NCI-H1048 (cell line): ENCODE data around the gene RFX1.
"Not testable (repeated sequence)": the region's sequence is repeated elsewhere in the genome, so short reads cannot be mapped to it uniquely, and the experiment has no call there.

Experiments
- DNase-seq: peaks from one replicate; lab custom pipeline; 2025; lab: John Stamatoyannopoulos, UW

RFX1 gene

GRCh38 chr19:13934785-13935109 is 71.4 kb downstream of the RFX1 start:
- DNase-seq = no peak

GRCh38 chr19:13932911-13933393 is 73.2 kb downstream of the RFX1 start:
- no peak for DNase-seq

GRCh38 chr19:13932149-13932637 is 73.9 kb downstream of the RFX1 start:
- no peak for DNase-seq

GRCh38 chr19:13931391-13932148 is 74.5 kb downstream of the RFX1 start:
- DNase-seq = no peak

DNA sequence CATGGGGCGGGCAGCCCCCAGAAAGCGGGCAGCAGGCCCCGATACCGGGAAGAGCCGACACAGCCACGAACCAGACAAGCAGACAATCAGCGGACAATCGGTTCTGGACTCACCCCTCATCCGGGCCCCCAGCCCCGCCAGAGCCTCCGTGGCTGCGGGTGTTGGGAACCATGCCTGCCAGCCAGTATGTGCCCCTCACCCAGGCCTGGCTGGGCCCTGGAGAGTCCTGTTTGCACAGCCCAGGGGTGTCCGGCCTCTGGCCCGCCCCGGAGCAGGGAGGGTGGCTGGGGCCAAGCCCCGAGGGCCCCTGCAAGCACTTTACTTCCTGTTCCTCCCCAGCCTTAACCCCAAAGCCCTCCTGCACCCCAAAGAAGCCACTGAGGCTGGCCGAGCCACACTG is 75.7 kb downstream of the RFX1 start:
- no peak for DNase-seq

GRCh38 chr19:13929956-13930355 is 76.2 kb downstream of the RFX1 start:
- no peak for DNase-seq

- no peak for DNase-seq
These were observed 76.8 kb downstream of the RFX1 start for GRCh38 chr19:13929340-13929739.

- no peak for DNase-seq
These were observed 79.4 kb downstream of the RFX1 start for GRCh38 chr19:13926715-13927114.

GRCh38 chr19:13926010-13926409 is 80.1 kb downstream of the RFX1 start:
- DNase-seq = no peak

DNA sequence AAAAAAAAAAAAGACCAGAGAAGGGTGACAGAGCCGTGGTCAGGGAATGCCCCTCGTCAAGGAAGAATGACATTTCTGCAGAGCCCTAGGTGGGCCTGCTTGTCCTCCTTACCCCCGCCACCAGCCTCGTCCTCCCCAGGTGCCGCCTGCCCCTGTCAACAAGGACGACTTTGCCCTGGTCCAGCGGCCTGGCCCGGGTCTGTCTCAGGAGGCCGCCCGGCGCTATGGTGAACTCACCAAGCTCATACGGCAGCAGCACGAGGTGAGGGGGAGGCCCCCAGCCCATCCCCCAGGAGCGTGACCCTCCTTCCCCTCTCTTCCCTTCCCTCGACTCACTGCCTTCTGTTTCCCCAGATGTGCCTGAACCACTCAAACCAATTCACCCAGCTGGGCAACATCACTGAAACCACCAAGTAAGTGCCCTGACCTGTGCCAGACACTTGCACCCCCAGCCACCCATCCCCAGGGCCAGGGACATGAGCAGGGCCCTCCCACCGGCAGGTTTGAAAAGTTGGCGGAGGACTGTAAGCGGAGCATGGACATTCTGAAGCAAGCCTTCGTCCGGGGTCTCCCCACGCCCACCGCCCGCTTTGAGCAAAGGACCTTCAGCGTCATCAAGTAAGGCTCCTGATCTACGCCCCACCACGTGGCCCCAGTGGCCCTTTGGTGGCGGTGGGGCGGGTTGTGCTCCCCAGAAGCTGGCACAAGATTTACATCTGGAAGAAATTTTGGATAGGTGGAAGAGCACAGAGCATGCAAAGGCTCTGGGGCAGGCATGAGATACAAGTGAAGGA is 82.7 kb downstream of the RFX1 start:
- no peak for DNase-seq

DNA sequence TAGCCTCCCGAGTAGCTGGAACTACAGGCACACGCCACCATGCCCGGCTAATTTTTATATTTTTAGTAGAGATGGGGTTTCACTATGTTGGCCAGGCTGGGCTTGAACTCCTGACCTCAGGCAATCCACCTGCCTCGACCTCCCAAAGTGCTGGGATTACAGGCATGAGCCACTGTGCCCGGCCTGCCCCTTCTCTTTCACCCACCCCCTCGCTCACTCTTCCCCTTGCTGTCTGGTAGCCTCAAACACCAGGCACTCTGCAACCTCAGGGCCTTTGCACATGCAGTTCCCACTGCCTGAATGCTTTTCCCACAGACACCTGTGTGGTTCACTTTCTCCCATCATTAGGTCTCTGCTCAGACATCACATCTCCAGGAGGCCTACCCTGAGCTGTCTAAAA is 84.0 kb downstream of the RFX1 start:
- DNase-seq = not testable (repeated sequence)

- no peak for DNase-seq
These were observed 85.0 kb downstream of the RFX1 start for GRCh38 chr19:13920940-13921747.

DNA sequence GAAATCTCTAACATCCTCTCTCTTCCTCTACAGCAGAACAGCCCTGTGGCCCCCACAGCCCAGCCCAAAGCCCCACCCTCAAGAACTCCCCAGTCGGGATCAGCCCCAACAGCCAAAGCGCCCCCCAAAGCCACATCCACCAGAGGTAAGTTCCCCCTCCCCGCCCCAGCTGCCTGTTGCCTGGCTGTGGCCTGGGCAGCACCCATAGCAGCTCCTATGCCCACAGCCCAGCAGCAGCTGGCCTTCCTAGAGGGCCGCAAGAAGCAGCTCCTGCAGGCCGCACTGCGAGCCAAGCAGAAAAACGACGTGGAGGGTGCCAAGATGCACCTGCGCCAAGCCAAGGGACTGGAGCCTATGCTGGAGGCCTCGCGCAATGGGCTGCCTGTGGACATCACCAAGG is 85.6 kb downstream of the RFX1 start:
- no peak for DNase-seq

DNA sequence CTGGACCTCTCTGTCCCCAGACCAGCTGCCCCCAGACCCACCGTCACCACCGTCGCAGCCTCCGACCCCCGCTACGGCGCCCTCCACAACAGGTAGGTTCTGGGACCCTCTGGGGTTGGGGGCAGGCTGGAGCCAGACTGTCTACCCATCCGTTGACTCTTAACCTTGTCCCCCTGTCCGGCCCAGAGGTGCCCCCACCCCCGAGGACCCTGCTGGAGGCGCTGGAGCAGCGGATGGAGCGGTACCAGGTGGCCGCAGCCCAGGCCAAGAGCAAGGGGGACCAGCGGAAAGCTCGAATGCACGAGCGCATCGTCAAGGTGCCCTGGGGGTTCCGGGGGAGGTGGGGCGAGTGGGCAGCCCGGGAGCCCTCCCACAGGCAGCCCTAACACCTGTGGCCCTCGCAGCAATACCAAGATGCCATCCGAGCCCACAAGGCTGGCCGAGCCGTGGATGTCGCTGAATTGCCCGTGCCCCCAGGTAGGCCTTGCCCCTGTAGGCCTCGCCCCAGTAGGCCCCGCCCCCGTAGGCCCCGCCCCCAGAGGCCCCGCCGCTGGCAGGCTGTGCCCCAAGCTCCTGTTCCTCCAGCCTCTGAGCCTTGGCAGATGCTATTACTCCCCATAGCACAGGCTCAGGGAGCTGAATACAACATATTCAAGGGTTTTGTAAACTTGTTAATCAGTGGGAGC is 87.3 kb downstream of the RFX1 start:
- no peak for DNase-seq

GRCh38 chr19:13917888-13918406 is 88.2 kb downstream of the RFX1 start:
- DNase-seq = no peak

GRCh38 chr19:13914777-13915176 is 91.3 kb downstream of the RFX1 start:
- DNase-seq = no peak

DNA sequence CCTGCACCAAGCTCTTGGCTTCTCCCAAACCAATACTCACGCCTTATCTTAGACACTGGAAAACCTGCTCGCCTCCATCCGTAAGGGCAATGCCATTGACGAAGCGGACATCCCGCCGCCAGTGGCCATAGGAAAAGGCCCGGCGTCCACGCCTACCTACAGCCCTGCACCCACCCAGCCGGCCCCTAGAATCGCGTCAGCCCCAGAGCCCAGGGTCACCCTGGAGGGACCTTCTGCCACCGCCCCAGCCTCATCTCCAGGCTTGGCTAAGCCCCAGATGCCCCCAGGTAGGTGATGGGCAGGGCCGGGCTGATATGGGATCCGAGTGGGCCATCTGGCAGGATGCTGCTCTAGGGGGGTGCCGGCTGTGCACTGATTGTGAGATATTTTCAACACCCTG is 92.8 kb downstream of the RFX1 start:
- DNase-seq = no peak
